Activated gamma-delta T cell treated with anti-CD3 and anti-CD28 coated beads, Interleukin-2, amount 50 U/mL, for 16 hours (primary cell): Measurements from ENCODE around the gene PALLD.
"Not testable (repeated sequence)": the region's sequence is repeated elsewhere in the genome, so short reads cannot be mapped to it uniquely, and the experiment has no call there.

Source experiments
- DNase-seq: peaks from one replicate; pipeline ENCODE4 v3.0.0-alpha.2; 2020; ENCODE audit warnings: low read depth

Gene PALLD

DNA sequence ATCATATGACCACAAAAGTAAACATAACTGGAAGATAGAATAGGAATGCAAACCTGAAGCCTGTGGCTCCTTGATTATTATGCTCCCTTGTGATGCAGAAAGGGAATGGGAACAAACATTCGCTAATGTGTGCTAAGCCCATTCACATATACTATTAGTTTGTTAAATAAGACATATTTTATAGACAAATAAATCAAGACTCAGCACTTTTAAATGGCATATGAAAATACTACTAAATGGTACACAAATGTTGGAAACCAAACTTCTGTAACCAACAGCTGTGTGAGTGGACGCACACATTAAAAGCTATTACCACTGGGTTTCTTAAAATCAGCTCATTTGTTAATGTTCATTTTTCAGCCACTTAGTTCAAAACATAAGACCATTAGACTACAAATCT is 417.2 kb downstream of the PALLD start:
- no peak for DNase-seq

DNA sequence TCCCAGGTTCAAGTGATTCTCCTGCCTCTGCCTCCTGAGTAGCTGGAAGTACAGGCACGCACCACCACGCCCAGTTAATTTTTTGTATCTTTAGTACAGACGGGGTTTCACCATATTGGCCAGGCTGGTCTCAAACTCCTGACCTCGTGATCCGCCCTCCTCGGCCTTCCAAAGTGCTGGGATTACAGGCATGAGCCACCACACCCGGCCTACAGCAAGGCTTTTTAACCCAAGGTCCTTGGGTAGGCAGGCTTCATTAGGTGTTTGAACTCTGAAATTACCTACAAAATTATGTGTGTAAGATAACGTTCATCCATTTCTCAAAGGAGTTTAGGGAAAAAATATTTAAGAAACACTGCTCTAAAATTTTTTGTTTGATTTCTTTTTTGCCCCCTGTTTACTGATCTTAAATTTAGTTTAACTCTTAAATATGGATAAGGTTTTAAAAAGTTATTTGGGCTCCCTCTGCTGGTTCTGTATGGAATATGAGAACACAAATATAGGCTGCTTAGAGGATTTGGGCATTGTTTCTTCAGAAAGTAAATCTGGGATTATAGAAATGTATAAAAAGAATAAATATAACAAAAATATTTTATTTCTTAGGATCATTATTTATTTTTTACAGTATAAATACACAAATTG is 420.4 kb downstream of the PALLD start:
- DNase-seq = no peak

DNA sequence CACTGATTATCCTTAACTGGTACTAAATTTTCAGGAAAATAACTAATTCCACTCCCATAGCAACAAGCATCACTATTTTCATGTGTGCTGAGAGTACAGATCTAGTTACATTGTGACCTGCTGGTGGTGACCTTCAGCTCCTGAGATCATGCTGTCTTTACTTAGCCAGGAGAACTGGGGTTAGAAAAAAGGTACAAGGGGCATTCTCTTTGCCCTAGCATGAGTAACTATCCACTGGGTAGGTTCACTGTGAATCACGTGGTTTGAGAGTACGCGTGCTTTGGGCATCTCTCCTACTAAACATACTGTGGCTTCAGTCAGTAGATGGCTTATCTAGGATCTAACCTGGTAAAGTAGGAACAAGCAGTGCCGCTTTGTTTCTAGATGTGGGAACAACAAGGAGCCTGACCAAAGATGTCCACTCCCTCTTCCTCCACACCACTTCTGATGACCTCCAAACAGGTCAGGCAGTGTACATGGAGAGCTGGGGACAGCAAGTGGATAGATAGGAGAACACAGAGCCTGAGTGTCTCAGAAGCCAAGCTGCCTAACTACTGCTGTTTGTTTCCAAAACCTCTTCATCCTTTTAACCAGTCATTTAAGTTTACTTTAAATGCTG is 423.0 kb downstream of the PALLD start:
- DNase-seq = no peak

DNA sequence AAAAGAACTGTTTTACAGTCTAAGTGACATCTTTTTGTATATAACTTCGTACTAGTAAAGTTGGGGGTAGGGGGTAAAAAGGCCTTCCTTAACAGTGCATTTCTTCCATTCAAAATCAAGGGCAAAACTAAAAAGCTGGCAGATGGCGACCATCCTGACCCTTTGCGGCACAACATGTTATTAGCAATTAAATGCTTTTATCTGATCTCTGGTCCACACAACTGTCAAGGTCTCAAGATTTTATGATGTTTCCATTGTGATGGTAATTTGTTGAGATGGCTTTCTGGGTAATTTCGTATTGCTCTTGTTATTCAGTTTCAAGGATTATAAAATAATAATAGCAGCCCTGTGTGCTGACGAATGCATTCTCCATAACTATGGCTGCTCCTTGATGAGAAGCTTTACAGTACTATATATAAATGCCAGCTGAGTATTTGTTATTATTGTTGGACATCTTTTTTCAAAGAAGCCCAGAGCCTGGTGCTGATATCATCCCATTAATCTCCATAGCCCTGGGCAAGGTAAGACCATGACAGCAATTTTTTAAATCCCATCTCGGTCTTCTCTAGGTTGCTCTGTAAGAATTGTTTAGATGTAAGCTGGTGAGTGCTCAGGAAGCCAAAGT is 423.7 kb downstream of the PALLD start:
- no peak for DNase-seq

DNA sequence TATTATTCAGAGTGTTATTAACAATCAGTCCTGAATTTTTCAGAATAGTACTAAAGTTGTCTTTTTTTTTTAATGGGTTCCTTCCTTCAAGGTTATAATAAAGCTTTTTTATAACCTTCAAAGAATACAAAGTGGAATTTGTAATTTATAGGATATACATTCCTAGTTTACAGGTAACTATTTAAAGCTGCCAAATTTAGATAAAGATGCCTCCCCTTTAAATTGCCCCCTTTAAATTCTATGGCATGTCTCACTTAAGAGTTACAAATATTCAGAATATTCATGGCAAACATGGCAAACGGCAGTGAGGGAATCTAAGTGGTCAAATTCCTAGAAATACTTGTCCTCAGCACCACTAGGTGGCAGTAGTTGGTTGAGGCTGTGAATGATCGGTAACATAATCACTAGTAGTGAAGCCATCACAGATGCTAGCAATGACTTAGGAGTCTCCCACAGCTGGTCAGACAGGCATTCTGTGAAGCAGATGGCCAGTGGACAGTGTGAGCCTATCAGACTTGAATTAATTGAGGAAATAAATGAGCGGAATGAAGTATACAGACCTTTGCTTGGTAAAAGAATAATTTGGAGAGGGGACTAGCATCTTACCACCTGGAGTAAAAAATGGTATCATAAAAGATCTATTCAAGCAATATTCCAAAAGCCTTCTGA is 426.8 kb downstream of the PALLD start:
- peak; percentile 22 for DNase-seq

DNA sequence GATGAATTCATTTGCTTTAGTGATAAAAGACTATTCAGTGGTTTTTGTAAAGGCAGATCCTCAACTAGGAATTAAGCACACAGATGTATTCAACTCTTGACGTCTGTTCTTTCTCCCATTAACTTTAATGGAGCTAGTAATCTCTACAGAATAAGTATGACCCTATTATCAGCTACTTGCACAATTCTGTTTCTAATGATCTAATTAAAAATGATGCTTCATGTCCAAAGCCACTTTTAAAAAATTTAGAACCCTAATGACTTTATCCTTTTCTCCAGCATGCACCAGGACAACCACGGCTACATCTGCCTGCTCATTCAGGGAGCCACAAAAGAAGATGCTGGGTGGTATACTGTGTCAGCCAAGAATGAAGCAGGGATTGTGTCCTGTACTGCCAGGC is 427.8 kb downstream of the PALLD start:
- no peak for DNase-seq

DNA sequence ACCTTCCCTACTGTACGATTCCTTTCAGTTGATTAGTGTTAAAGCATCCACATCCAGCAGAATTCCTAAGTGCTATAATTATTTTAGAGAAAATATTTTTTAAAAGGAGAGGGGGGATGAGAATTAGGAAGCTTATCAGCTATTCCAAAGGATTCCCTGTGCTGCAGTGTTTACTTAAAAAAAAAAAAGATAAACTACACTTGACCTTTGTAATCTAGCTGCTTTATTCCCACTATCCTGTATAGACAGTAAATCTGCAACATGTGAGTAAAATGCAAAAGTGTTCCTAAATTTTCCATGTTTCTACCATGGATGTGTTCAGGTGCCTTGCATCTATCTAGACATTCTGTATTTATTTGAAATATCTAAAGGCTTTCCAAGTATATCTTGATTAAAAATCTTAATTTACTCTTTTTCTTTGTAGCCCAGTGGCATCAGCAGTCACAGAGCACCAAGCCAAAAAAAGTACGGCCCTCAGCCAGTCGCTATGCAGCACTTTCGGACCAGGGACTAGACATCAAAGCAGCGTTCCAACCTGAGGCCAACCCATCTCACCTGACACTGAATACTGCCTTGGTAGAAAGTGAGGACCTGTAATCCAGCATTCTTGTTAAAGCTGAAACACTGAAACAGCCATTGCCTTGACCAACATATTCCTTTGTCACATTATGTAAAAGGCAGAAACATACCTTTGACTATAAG is 429.1 kb downstream of the PALLD start:
- no peak for DNase-seq

DNA sequence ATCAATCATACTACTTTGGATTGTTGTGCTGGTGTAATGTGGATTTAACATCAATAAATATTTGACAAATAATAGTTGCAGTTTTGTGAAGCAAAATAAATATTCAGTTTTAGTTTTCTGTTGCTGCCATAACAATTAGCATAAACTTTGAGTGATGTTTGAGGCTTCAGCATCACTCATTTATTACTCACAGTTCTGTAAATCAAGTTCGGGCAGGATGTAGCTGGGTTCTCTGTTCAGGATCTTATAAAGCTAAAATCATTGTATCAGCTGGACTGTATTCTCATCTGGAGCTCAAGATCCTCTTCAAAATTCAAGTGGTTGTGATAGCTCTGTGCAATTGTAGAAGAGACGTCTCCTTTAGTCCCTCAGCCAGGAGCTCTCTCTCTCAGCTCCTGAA is 431.5 kb downstream of the PALLD start:
- no peak for DNase-seq

DNA sequence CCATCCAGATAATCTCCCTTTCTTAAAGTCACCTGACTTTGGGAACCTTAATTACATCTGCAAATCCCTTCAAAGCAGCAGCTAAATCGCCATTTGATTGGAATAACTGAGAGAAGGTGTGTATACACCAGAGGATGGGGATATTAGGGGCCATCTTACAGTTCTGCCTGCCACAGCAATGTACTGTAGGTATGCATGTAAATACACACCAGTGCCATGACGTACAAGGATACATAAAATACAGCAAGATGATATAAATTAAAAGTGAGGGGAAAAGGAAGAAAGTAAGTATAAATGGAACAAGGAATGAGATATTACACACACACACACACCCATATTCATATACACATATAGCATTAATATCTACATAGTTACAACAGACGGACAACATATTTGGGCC is 432.0 kb downstream of the PALLD start:
- DNase-seq = no peak

DNA sequence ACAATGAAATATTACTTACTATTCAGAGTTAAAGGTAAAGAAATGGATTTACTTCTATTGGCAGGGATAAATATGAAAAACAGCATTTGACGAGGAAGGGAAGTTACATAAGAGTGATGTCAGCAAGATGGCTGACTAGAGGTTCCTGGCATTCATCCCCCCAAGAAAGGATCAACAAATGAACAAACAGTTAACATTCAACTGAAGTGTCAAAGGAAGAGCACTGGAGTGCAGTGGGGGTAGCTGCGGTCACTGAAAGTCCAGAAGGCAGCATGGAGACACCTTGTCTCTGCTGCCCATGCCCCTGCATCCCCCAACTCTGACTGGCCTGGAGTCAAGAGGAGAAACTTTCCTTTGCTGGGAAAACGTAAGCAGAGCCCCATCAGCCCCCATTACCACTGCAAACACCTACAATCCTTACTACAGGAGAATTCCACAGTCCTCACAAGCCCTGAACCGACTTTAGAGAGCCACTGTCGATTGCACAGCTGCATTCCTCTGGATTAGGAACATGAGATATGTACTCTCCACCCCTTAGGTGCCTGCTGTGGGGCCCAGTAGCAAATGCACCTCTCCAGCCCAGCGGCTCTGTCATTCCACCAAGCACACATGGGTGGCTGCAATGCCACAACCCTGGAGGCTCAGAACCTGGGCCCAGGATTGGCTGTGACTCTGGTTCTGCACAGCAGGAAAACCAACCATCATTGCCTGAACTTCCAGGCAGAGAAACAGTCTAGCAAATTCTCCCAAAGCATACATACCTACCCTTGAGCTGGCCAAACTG is 433.8 kb downstream of the PALLD start:
- DNase-seq = no peak

DNA sequence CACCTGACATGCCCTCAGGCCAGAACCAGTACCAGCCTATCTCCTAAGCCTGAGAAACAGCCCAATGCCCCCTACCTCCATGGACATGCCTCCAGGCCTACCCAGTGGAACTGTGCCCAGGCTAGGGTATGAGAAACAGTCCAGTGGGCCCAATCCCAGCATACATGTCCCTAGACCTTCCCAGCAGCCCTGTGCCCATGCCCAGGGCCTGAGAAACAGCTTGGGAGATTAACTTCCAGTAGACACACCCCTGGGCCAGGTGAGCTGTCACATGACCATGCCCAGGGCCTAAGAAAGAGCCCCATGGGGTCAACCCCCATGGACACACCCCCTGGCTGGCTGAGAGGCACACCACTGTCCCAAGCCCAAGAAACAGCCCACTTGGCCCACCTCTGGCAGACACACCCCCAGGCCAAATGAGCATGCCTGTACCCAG is 434.4 kb downstream of the PALLD start:
- no peak for DNase-seq

DNA sequence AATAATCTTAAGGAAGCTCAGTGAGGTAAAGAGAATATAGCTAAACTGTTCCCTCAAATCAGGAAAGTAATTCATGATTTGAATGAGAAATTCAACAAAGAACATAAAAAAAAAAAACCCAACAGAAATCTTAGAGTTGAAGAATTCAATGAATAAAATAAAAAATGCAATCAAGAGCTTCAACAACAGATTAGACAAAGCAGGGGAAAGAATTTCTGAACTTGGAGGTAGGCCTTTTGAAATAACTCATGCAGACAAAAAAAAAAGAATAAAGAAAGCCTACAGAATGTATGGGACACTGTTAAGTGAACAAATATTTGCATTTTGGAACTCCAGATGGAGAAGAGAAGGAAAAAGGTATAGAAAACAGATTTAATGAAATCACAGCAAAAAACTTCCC is 435.3 kb downstream of the PALLD start:
- no peak for DNase-seq

DNA sequence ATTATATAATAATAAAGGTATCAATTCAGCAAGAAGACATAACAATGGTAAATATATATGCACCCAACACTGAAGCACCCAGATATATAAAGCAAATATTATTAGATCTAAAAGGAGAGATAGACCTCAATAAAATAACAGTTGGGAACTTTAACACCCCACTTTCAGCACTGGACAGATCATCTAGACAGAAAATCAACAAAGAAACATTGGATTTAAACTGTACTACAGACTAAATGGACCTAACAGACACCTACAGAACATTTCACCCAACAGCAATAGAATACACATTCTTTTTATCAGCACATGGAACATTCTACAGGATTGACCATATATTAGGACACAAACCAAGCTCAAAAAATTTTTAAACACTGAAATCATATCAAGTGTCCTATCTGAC is 436.6 kb downstream of the PALLD start:
- no peak for DNase-seq

DNA sequence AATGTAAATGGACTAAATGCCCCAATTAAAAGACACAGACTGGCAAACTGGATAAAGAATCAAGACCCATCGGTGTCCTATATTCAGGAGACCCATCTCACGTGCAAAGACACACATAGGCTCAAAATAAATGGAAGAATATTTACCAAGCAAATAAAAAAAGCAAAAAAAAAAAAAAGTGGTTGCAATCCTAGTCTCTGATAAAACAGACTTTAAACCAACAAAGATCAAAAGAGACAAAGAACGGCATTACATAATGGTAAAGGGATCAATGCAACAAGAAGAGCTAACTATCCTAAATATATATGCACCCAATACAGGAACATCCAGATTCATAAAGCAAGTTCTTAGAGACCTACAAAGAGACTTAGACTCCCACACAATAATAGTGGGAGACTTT is 440.6 kb downstream of the PALLD start:
- not testable (repeated sequence) for DNase-seq

DNA sequence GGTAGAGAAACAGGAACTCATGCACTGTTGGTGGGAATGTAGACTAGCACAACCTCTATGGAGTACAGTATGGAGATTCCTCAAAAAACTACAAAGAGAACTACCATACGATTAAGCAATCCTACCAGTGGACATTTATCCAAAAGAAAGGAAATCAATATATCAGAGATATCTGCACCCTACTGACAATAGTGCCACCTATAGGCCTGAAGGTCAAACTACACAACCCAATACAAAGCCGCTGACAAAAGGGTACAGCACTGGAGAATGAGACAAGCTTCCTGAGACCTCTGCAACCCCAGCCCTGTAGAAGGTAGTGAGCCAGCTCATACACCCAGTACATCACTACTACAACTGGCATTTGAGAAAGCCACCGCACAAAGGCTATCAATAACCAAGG is 446.1 kb downstream of the PALLD start:
- no peak for DNase-seq

DNA sequence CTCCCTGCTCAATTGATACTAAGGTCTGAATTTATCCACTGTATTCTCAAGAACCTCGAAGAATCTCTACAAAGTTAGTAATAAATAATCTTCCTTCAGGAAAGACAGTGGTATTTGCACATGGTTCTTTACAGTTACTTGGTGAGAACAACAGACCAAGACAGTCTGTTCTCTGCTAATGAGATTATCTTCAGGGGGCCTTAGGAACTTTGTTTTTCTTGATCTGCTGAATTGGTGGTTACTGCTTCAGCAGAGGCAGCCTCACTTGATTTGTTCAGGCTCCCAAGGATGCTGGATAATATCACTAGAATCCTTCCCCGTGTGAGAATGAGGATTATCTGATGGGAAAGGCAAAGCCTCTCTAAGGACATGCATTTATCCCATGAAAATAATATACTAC is 448.4 kb downstream of the PALLD start:
- no peak for DNase-seq

DNA sequence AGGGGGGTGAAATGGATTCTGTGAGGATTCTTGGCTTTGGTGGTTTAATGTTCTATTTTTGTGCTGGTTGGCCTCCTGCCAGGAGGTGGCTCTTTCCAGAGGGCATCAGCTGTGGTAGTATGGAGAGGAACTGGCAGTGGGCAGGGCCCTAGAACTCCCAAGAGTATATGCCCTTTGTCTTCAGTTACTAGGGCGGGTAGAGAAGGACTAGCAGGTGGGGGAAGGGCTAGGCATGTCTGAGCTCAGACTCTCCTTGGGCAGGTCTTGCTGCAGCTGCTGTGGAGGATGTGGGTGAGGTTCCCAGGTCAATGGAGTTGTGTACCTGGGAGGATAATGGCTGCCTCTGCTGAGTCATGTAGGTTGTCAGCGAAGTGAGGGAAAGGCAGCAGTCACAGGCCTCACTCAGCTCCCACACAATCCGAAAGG is 456.0 kb downstream of the PALLD start:
- not testable (repeated sequence) for DNase-seq

DNA sequence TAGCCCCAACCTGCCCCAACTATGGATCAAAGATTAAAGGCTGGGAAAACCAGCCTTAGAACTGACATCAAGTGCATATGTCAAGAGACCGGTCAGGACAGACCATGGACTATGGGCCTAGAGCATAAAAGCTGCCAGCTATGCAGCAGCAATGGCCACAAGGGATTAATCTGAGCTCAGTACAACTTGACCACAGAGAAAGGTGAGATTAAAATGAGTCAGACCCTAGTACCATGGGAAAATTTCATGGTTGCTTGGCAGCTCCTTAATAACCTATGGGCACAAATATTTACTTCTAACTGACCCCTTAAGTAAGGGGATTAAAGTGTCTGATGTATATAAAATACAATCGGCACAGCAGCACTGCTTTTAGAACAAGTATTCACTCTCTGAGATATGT is 458.8 kb downstream of the PALLD start:
- no peak for DNase-seq

DNA sequence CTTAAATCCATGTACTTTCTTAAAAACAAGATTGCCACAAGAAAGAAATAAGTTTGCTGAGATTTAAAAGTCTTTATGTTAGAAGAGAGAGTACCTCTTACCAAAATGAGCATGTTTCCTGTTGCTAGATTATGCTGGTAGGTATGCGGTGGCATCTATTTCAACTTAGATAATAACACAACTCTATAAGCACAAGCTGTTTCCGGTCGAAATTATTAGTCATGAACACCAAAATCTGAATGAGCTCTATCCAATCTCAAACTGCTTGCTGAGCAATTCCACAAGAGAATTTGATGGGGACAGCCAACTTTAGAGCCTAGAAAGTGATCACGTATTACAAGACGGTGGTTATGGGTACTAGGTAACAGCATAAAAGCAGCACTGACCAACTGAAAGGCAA is 463.9 kb downstream of the PALLD start:
- no peak for DNase-seq

DNA sequence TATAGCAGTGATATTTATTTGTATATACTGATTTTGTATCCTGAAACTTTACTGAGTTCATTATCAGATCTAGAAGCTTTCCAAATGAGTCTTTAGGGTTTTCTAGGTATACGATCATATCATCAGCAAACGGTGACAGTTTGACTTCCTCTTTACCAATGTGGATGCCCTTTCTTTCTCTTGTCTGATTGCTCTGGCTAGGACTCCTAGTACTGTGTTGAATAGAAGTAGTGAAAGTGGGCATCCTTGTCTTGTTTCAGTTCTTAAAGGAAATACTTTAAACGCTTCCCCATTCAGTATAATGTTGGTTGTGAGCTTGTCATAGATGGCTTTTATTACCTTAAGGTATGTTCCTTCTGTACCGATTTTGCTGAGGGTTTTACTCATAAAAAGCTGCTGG is 475.7 kb downstream of the PALLD start:
- DNase-seq = no peak
